HepG2 (cell line): ENCODE results near the gene CNNM2.

Experiments used
- HES4 ChIP-seq: sonication (generic); formaldehyde crosslinking; IDR thresholded peaks from 2 replicates; pipeline ENCODE4 v1.9.0; 2021; ENCODE audit warnings: mild to moderate bottlenecking, missing genetic modification reagents, borderline replicate concordance
- PCBP2 ChIP-seq: fragments of 200-400 bp; formaldehyde crosslinking; optimal IDR thresholded peaks from 2 replicates; pipeline ENCODE3; 2018; ENCODE audit warnings: low read length, low read depth; ENCODE audit not compliant: poor library complexity, severe bottlenecking
- PRDM15 ChIP-seq: sonication (generic); formaldehyde crosslinking; IDR thresholded peaks from 2 replicates; pipeline ENCODE4 v1.4.0; 2020; ENCODE audit warnings: missing genetic modification reagents

- TF ChIP-seq HES4 (no peak), PCBP2 (no peak), PRDM15 (CRISPR knock-in tag) (no peak)
These were observed 187.4 kb downstream of the CNNM2 start for GRCh38 chr10:103105462-103105861.
